BE2C (cell line): ENCODE measurements around the gene ITGAD.

Experiments
- DNase-seq: peaks from one replicate; pipeline ENCODE4 v3.0.0-alpha.2; 2020
- H3K27me3 ChIP-seq: fragments of 250-450 bp; sonication (Bioruptor Pico); 2 replicates; pipeline ENCODE4 v1.5.1; 2020; ENCODE audit warnings: mild to moderate bottlenecking
- H3K36me3 ChIP-seq: fragments of 250-450 bp; sonication (Bioruptor Pico); 2 replicates; pipeline ENCODE4 v1.5.1; 2020; ENCODE audit warnings: mild to moderate bottlenecking
- H3K4me1 ChIP-seq: fragments of 250-450 bp; sonication (Bioruptor Pico); 2 replicates; pipeline ENCODE4 v1.5.1; 2020
- H3K4me3 ChIP-seq: 2 replicates; pipeline ENCODE4 v1.5.1; 2011; ENCODE audit warnings: low read depth, low read length
- H3K9me3 ChIP-seq: fragments of 250-450 bp; sonication (Bioruptor Pico); 2 replicates; pipeline ENCODE4 v1.5.1; 2020
- CTCF ChIP-seq: IDR thresholded peaks from 2 replicates; pipeline ENCODE4 v1.5.1; 2012; ENCODE audit warnings: mild to moderate bottlenecking, low read depth, low read length

Gene ITGAD

GRCh38 chr16:31351942-31352325 is 41.2 kb upstream of the ITGAD start:
- no peak overlapping the region for H3K4me3 ChIP-seq
- TF ChIP-seq CTCF = no peak
- no peaks in the 10 kb centered on the region for H3K4me1 ChIP-seq
- H3K9me3 ChIP-seq = no peaks in the 10 kb centered on the region; the same call in 1 of the 2 replicates
- no peaks in the 10 kb centered on the region for H3K36me3 ChIP-seq
- H3K27me3 ChIP-seq = no peaks in the 10 kb centered on the region
- DNase-seq = no peak

- Histone ChIP-seq H3K36me3 (no peaks in the 10 kb centered on the region), H3K4me3 (no peak overlapping the region), H3K4me1 (no peaks in the 10 kb centered on the region), H3K9me3 (no peaks in the 10 kb centered on the region; the same call in 1 of the 2 replicates), H3K27me3 (no peaks in the 10 kb centered on the region)
- TF ChIP-seq CTCF = no peak
- no peak for DNase-seq
Measured at GRCh38 chr16:31352376-31353115, 40.6 kb upstream of the ITGAD start.

GRCh38 chr16:31354394-31355291 is 38.5 kb upstream of the ITGAD start, which contains the start of gene ITGAX:
ITGAX (plus strand) TSS chr16:31355176; CDS start chr16:31355255, 79 bp downstream.
- Histone ChIP-seq H3K4me1 (no peaks in the 10 kb centered on the region), H3K27me3 (no peaks in the 10 kb centered on the region), H3K9me3 (no peaks in the 10 kb centered on the region; the same call in 1 of the 2 replicates), H3K36me3 (no peaks in the 10 kb centered on the region), H3K4me3 (no peak within 1 kb of the TSS)
- no peak for DNase-seq
- TF ChIP-seq CTCF = no peak

- Histone ChIP-seq H3K27me3 (no peaks in the 10 kb centered on the region), H3K4me3 (no peak overlapping the region), H3K36me3 (no peaks in the 10 kb centered on the region), H3K4me1 (no peaks in the 10 kb centered on the region), H3K9me3 (no peaks in the 10 kb centered on the region; the same call in 1 of the 2 replicates)
- DNase-seq = no peak
- TF ChIP-seq CTCF = no peak
Measured at GRCh38 chr16:31355431-31356100, 37.6 kb upstream of the ITGAD start.

- H3K4me3 ChIP-seq = no peak overlapping the region
- no peak for TF ChIP-seq CTCF
- no peak for DNase-seq
- no peaks in the 10 kb centered on the region for H3K36me3 ChIP-seq
- no peaks in the 10 kb centered on the region for H3K4me1 ChIP-seq
- no peaks in the 10 kb centered on the region; the same call in 1 of the 2 replicates for H3K9me3 ChIP-seq
- H3K27me3 ChIP-seq = no peaks in the 10 kb centered on the region
Measured at GRCh38 chr16:31356566-31357323, 36.4 kb upstream of the ITGAD start.
